ENCODE measurements around the gene SYNGR3.
A peak's percentile ranks its signal among the peaks of the same experiment; 100 is the strongest.

The SYNGR3 gene

DNA sequence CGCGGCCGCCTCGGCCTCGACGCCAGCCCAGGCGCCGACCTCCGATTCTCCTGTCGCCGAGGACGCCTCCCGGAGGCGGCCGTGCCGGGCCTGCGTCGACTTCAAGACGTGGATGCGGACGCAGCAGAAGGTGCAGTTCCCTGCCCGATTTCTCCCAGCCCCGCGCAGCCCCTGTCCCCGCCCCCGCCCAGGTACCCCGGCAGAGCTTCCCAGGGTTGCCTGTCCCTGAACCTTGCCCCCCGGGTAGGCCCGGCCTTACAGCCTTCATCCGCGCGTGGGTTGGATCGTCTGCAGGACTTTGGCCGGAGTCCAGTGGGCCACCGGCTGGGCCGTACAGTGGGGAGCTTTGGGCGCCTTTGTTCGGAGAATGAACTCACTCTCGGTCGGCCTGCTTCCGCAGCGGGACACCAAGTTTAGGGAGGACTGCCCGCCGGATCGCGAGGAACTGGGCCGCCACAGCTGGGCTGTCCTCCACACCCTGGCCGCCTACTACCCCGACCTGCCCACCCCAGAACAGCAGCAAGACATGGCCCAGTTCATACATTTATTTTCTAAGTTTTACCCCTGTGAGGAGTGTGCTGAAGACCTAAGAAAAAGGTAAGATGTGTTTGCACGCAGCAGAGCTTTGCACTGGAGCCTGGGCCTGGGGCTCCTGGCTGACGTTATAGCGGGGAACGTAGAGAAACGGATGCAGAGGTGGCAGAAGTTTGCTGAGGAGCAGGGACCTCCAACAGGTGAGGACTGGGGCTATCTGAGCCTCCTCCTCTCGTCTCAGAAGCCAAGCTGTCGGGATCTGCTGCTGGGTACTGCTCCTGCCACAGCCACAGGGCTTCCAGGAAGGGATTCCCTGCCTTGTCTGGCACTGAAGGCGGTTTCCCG lies 5.2 kb upstream of the SYNGR3 start:
- peak overlapping the region; percentile 74 for H3K4me3 ChIP-seq (ENCODE audit: low read length)
- peak overlapping the region; percentile 51 for H3K9ac ChIP-seq (ENCODE audit: low read length)
- peak overlapping the region; percentile 51 for H3K27ac ChIP-seq (ENCODE audit: low read depth, low read length)
- peaks cover 23% of the 10 kb centered on the region for H3K27me3 ChIP-seq (ENCODE audit: control insufficient read depth, insufficient read depth, low read length)
- H3K36me3 ChIP-seq (ENCODE audit: control insufficient read depth, insufficient read depth, low read length): peaks cover 7% of the 10 kb centered on the region
- H3K4me1 ChIP-seq (ENCODE audit: control insufficient read depth, insufficient read depth, low read length): peaks cover 7% of the 10 kb centered on the region

DNA sequence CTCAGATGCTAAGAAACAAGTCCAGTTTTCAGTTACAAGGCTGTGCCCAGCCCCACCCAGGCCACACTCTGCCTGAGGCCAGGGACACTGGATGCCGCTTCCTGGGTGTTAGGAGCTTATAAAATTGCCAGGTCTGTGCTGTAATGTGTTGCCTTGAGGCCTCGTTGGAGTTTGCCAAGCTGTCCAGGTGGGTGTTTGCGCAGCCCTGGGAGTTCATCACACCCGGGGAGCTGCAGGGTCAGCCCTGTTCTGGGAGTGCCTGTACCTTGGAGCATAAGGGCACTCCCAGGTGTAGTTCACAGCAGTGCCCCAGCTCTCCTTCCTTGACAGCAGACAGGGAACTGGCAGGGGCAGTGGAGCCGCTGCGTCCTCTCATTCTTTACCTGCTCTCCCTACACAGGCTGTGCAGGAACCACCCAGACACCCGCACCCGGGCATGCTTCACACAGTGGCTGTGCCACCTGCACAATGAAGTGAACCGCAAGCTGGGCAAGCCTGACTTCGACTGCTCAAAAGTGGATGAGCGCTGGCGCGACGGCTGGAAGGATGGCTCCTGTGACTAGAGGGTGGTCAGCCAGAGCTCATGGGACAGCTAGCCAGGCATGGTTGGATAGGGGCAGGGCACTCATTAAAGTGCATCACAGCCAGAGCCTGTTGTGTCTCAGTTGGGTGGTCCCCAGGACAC lies 4.2 kb upstream of the SYNGR3 start:
- H3K27me3 ChIP-seq (ENCODE audit: control insufficient read depth, insufficient read depth, low read length): peaks cover 25% of the 10 kb centered on the region
- peak overlapping the region; percentile 74 for H3K4me3 ChIP-seq (ENCODE audit: low read length)
- peak overlapping the region; percentile 51 for H3K9ac ChIP-seq (ENCODE audit: low read length)
- peaks cover 7% of the 10 kb centered on the region for H3K4me1 ChIP-seq (ENCODE audit: control insufficient read depth, insufficient read depth, low read length)
- H3K27ac ChIP-seq (ENCODE audit: low read depth, low read length): no peak overlapping the region
- peaks cover 7% of the 10 kb centered on the region for H3K36me3 ChIP-seq (ENCODE audit: control insufficient read depth, insufficient read depth, low read length)

DNA sequence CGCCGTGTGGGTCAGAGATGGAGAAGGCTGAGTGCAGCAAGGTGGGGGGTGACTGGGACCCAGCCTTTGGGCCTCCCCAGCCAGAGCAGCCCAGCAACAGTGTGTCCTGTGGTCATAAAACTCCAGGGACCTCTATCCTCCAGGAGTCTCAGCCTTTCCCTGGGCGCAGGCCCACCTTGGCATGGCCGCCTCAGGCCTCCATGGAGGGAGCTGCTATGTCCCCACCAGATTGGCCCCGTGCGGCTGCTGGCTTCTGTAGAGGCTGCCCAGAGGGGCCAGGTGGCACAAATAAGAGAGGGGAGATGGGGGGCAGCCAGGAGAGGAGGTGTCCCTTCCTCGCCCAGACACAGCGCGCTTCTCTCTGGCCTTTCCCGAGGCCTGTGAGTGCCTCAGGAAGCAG lies 2.6 kb upstream of the SYNGR3 start:
- peaks cover 26% of the 10 kb centered on the region for H3K27me3 ChIP-seq (ENCODE audit: control insufficient read depth, insufficient read depth, low read length)
- peaks cover 7% of the 10 kb centered on the region for H3K4me1 ChIP-seq (ENCODE audit: control insufficient read depth, insufficient read depth, low read length)
- peaks cover 7% of the 10 kb centered on the region for H3K36me3 ChIP-seq (ENCODE audit: control insufficient read depth, insufficient read depth, low read length)

DNA sequence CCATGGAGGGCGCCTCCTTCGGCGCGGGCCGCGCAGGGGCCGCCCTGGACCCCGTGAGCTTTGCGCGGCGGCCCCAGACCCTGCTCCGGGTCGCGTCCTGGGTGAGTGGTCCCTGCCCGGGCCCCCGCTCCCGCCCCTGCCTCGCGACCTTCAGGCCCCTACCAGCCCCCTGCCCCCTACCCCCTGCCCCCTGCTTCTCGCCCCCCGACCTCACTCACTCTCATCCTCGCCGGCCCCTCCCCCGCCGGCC lies 256 bp downstream of the SYNGR3 start:
- peaks cover 24% of the 10 kb centered on the region for H3K27me3 ChIP-seq (ENCODE audit: control insufficient read depth, insufficient read depth, low read length)
- H3K4me3 ChIP-seq (ENCODE audit: low read length): no peak overlapping the region
- H3K9ac ChIP-seq (ENCODE audit: low read length): no peak overlapping the region
- peaks cover 2% of the 10 kb centered on the region for H3K4me1 ChIP-seq (ENCODE audit: control insufficient read depth, insufficient read depth, low read length)
- H3K36me3 ChIP-seq (ENCODE audit: control insufficient read depth, insufficient read depth, low read length): peaks cover 7% of the 10 kb centered on the region
- no peak overlapping the region for H3K27ac ChIP-seq (ENCODE audit: low read depth, low read length)

More for the DNA sequence above, 2.6 kb upstream of the SYNGR3 start:
- no peak overlapping the region for H3K27ac ChIP-seq (ENCODE audit: low read depth, low read length)
- H3K4me3 ChIP-seq (ENCODE audit: low read length): no peak overlapping the region
- H3K9ac ChIP-seq (ENCODE audit: low read length): no peak overlapping the region

DNA sequence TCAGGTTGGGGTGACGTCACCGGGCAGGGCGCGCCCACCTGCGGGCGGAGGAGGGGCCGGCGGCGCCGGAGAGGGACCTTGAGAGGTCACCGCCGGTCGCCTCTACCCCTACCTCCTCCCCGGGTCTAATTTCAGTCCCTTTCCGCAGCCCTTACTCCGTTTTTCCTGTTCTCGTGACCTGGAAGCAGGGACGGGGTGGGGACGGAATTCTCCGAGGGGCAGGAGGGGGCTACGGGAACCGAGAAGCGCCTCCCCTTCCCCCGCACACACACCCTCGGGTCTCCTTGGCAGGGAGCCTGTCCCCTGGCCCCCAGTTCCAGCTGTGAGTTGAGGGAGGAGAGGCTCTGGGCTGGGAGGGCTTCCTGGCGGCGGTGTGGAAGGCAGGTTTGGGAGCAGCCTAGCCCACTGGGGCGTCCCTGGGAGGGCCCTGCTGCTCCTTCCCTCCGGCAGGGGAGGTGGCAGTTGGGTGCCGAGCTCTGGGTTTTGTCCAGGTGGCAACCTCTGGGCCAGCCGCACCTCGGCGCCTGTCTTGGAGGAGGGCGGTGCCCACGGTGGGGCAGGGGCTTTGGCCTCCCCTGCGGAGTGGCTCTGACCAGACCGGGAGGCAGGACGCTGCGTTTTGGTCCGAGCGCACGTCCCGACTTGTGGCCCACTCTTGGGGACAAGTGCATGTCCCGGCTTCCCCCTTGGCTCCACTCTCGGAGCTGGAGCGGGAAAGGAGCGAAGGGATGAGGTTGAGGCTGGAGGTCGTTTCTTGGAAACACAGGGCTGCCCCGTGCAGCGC lies 773 bp downstream of the SYNGR3 start:
- H3K36me3 ChIP-seq (ENCODE audit: control insufficient read depth, insufficient read depth, low read length): peaks cover 7% of the 10 kb centered on the region
- no peaks in the 10 kb centered on the region for H3K4me1 ChIP-seq (ENCODE audit: control insufficient read depth, insufficient read depth, low read length)
- H3K27me3 ChIP-seq (ENCODE audit: control insufficient read depth, insufficient read depth, low read length): peaks cover 24% of the 10 kb centered on the region
- H3K9ac ChIP-seq (ENCODE audit: low read length): no peak overlapping the region
- peak overlapping the region; percentile 45 for H3K4me3 ChIP-seq (ENCODE audit: low read length)
- no peak overlapping the region for H3K27ac ChIP-seq (ENCODE audit: low read depth, low read length)

DNA sequence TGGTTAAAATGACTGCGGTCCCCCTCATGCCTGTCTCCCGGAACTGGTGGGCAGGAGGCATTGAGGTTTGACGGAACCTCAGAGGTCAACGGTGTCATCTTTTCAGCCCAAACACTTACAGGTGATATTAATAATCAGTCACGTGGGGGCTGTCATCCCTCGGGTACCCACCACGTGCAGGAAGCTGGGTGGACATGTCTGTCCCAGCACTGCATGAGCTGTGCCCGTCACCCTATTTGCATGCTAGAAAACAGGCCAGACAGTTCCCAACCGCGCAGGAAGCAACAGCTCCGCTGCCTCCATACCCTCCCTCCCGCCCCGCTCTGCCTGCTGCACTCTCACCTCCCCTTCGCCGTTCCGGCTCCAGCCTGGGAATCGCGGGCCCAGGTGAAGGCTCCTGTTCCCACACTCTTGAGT lies 1.4 kb downstream of the SYNGR3 start:
- Histone ChIP-seq H3K4me1 (ENCODE audit: control insufficient read depth, insufficient read depth, low read length) (no peaks in the 10 kb centered on the region), H3K27me3 (ENCODE audit: control insufficient read depth, insufficient read depth, low read length) (peaks cover 24% of the 10 kb centered on the region), H3K36me3 (ENCODE audit: control insufficient read depth, insufficient read depth, low read length) (peaks cover 7% of the 10 kb centered on the region), H3K4me3 (ENCODE audit: low read length) (peak overlapping the region; percentile 51), H3K27ac (ENCODE audit: low read depth, low read length) (no peak overlapping the region), H3K9ac (ENCODE audit: low read length) (no peak overlapping the region)

DNA sequence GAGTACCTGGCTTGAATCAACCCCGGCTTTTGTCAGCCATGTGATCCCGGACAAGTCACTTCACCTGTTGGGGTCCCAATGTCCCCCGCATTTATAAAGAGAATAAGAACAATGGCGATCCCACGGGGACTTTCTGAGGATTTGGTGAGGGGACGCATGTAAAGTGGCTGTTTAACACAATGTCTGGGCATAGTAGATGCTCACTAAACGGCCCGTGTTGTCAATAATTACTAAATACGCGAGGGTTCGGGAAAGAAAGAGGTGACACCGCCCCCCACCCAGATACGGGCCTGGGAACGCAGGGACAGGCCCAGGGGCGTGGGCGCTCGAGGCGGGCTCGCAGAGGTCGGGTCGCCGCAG lies 1.8 kb downstream of the SYNGR3 start:
- Histone ChIP-seq H3K27me3 (ENCODE audit: control insufficient read depth, insufficient read depth, low read length) (peaks cover 24% of the 10 kb centered on the region), H3K27ac (ENCODE audit: low read depth, low read length) (no peak overlapping the region)

DNA sequence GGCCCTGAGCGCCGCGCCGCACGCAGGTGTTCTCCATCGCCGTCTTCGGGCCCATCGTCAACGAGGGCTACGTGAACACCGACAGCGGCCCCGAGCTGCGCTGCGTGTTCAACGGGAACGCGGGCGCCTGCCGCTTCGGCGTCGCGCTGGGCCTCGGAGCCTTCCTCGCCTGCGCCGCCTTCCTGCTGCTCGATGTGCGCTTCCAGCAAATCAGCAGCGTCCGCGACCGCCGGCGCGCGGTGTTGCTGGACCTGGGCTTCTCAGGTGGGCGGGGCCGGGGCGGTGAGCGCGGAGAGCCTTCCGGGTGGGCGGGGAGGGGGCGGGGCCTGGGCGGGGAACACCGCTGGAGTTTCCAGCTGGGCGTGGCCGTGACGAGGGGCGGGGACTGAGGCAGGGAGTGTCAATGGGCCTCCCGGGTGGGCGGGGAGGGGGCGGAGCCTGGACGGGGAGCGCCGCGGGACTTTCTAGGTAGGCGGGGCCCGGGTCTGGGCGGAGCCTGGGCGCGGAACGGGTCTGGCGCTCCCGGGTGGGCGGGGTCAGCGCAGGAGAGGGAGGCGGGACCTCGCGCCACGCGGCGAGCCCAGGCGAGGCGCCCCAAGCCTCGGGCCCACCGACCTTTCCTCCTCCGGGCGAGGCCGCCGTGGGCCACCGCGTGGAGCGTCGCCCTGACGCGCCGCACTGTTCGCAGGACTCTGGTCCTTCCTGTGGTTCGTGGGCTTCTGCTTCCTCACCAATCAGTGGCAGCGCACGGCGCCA lies 2.4 kb downstream of the SYNGR3 start:
- Histone ChIP-seq H3K9ac (ENCODE audit: low read length) (no peak overlapping the region), H3K27me3 (ENCODE audit: control insufficient read depth, insufficient read depth, low read length) (peaks cover 24% of the 10 kb centered on the region), H3K4me3 (ENCODE audit: low read length) (peak overlapping the region; percentile 51), H3K36me3 (ENCODE audit: control insufficient read depth, insufficient read depth, low read length) (peaks cover 1% of the 10 kb centered on the region), H3K4me1 (ENCODE audit: control insufficient read depth, insufficient read depth, low read length) (peaks cover 1% of the 10 kb centered on the region), H3K27ac (ENCODE audit: low read depth, low read length) (no peak overlapping the region)

More for the DNA sequence above, 1.8 kb downstream of the SYNGR3 start:
- H3K36me3 ChIP-seq (ENCODE audit: control insufficient read depth, insufficient read depth, low read length): peaks cover 3% of the 10 kb centered on the region
- no peaks in the 10 kb centered on the region for H3K4me1 ChIP-seq (ENCODE audit: control insufficient read depth, insufficient read depth, low read length)
- H3K9ac ChIP-seq (ENCODE audit: low read length): no peak overlapping the region
- H3K4me3 ChIP-seq (ENCODE audit: low read length): peak overlapping the region; percentile 51

DNA sequence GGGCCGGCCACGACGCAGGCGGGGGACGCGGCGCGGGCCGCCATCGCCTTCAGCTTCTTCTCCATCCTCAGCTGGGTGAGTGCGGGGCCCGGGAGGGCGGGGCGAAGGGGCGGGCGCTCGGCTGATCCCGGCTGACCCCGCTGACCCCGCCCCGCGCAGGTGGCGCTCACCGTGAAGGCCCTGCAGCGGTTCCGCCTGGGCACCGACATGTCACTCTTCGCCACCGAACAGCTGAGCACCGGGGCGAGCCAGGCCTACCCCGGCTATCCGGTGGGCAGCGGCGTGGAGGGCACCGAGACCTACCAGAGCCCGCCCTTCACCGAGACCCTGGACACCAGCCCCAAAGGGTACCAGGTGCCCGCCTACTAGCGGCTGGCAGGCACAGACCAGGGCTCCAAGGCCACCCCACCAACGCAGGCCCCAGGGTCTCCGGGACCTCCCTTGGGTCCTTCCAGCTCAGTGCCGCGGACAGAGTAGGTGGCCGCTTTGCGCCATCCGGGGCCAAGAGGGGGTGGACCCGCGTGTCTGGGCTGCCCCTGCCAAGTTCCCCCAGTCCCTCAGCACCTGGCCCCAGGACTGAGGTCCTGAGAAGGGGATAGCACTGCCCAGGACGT lies 3.0 kb downstream of the SYNGR3 start:
- Histone ChIP-seq H3K36me3 (ENCODE audit: control insufficient read depth, insufficient read depth, low read length) (no peaks in the 10 kb centered on the region), H3K27me3 (ENCODE audit: control insufficient read depth, insufficient read depth, low read length) (peaks cover 24% of the 10 kb centered on the region), H3K27ac (ENCODE audit: low read depth, low read length) (no peak overlapping the region), H3K4me1 (ENCODE audit: control insufficient read depth, insufficient read depth, low read length) (peaks cover 3% of the 10 kb centered on the region), H3K9ac (ENCODE audit: low read length) (no peak overlapping the region), H3K4me3 (ENCODE audit: low read length) (no peak overlapping the region)

DNA sequence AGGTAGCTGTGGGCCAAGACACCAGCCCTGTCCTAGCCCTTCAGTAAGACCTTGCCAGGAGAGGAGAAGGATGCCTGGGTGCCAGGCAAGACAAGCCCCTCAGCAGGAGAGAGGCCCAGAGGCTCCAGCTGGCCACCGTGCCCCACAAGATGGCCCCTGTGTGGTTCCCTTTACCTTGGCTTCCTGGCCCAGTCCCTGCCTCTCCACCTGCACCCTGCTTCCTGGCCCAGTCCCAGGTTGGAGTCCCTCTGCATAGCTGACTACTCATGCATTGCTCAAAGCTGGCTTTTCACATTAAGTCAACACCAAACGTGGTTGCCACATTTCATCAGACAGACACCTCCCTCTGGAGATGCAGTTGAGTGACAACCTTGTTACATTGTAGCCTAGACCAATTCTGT lies 4.0 kb downstream of the SYNGR3 start:
- Histone ChIP-seq H3K9ac (ENCODE audit: low read length) (no peak overlapping the region), H3K4me1 (ENCODE audit: control insufficient read depth, insufficient read depth, low read length) (peaks cover 5% of the 10 kb centered on the region), H3K27me3 (ENCODE audit: control insufficient read depth, insufficient read depth, low read length) (peaks cover 22% of the 10 kb centered on the region), H3K4me3 (ENCODE audit: low read length) (no peak overlapping the region), H3K36me3 (ENCODE audit: control insufficient read depth, insufficient read depth, low read length) (peaks cover 3% of the 10 kb centered on the region), H3K27ac (ENCODE audit: low read depth, low read length) (no peak overlapping the region)

DNA sequence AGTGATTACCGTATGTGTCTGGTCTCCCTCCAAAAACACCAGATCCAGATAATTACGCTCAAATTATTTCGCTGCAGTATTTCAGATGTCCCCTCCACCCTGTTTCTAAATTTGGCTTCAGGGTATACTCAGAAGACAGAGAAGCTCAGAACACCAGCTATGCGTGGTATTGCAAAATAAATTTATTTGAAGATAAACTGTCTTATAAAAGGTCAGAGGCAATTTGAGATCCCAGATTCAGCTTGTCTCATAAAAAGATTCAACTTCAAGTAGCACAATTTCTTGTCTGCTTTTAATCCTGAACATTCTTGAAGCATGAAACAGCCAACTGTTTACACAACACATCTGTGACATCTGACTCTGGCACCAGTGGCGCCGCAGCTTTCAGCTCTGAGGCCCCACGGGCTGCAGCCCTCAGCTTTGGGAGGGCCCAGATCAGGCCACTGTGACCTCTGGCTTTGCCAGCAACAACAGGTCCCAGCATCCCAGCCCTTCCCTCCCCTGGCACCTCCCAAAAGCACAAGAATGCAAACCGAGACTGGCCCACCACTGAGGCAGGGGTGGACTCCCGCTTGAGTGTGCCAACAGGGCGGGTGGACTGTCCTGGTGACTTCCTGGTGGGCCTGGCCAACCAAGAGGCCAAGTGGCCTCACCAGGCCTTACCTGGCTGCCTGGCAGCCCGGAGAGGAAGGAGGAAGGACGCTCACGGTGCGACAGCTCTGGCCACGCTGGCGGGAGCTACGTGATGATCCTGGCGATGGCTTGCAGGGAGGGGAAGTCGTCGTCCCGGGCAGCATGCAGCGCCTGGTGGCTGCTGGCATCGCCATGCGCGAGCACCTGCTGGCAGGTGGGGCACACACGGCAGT lies 8.0 kb downstream of the SYNGR3 start:
- H3K4me3 ChIP-seq (ENCODE audit: low read length): no peak overlapping the region
- peaks cover 5% of the 10 kb centered on the region for H3K4me1 ChIP-seq (ENCODE audit: control insufficient read depth, insufficient read depth, low read length)
- peak overlapping the region; percentile 47 for H3K27ac ChIP-seq (ENCODE audit: low read depth, low read length)
- no peak overlapping the region for H3K9ac ChIP-seq (ENCODE audit: low read length)
- peaks cover 24% of the 10 kb centered on the region for H3K36me3 ChIP-seq (ENCODE audit: control insufficient read depth, insufficient read depth, low read length)
- no peaks in the 10 kb centered on the region for H3K27me3 ChIP-seq (ENCODE audit: control insufficient read depth, insufficient read depth, low read length)
